GM12872 (cell line): ENCODE measurements around the gene CARD9.

ENCODE experiments used
- CTCF ChIP-seq: IDR thresholded peaks from 3 replicates; pipeline ENCODE4 v1.5.1; 2011; ENCODE audit warnings: low read depth, mild to moderate bottlenecking, low read length, moderate library complexity; ENCODE audit not compliant: insufficient read depth

CARD9 gene

GRCh38 chr9:136359774-136360718 is 13.4 kb downstream of the CARD9 start:
- no peak for TF ChIP-seq CTCF

- no peak for TF ChIP-seq CTCF
These were observed 14.6 kb downstream of the CARD9 start for GRCh38 chr9:136358888-136359287.

- TF ChIP-seq CTCF, result no peak
These were observed 15.5 kb downstream of the CARD9 start for GRCh38 chr9:136358016-136358415.

- TF ChIP-seq CTCF, result no peak
These were observed 16.2 kb downstream of the CARD9 start for GRCh38 chr9:136357202-136357725.

- TF ChIP-seq CTCF, result no peak
These were observed 17.6 kb downstream of the CARD9 start for GRCh38 chr9:136355616-136356557.

- no peak for TF ChIP-seq CTCF
These were observed 18.8 kb downstream of the CARD9 start for GRCh38 chr9:136354592-136355085.
